ENCODE measurements around the gene CCDC122. TPM values are rescaled to one million over a fixed set of nuclear protein-coding genes. Genes with fewer than 3 reads are reported as not detected.

Gene CCDC122
- total RNA-seq, 2 experiments from 2014 or later: 1.6 to 2.1 TPM

- TF ChIP-seq CTCF (IDR thresholded peaks at IDR 0.05): no peak
Observed at GRCh38 chr13:43879755-43880181, 228 bp upstream of the CCDC122 start, which contains the start of gene LACC1. LACC1 (plus strand) TSS chr13:43879904; CDS start chr13:43880986, 1,082 bp downstream.

GRCh38 chr13:43877766-43878165, 1.8 kb downstream of the CCDC122 start:
- Mint-ChIP-seq H3K9me3 (no peaks in the 10 kb centered on the region), H3K4me3 (peak overlapping the region; percentile 82), H3K36me3 (ENCODE audit: low read depth) (no peaks in the 10 kb centered on the region), H3K27ac (no peak overlapping the region), H3K4me1 (ENCODE audit: low read depth) (peaks cover 28% of the 10 kb centered on the region), H3K27me3 (peaks cover 21% of the 10 kb centered on the region)
- ChIA-PET CTCF (no interaction called here), POLR2A (interaction anchor here (0.6 kb wide), 1 partner anchor 592 kb away, joined by 3 read pairs; no protein-coding TSS in a partner anchor)
- DNase-seq: no peak
- TF ChIP-seq CTCF (IDR thresholded peaks at IDR 0.05): no peak
- intact Hi-C loops (cut with micrococcal nuclease): loop anchor here (10.0 kb wide), 1 partner anchor 903 kb away; no protein-coding TSS in a partner anchor
- ATAC-seq: no peak

More at GRCh38 chr13:43879755-43880181, 228 bp upstream of the CCDC122 start, which contains the start of gene LACC1:
- ATAC-seq (peak; percentile 75), DNase-seq (no peak)
- intact Hi-C loops (cut with micrococcal nuclease): loop anchor here (10.0 kb wide), 1 partner anchor 905 kb away; no protein-coding TSS in a partner anchor
- Mint-ChIP-seq H3K27ac (peak within 1 kb of the TSS; percentile 88), H3K4me3 (peak within 1 kb of the TSS; percentile 82), H3K36me3 (ENCODE audit: low read depth) (no peaks in the 10 kb centered on the region), H3K4me1 (ENCODE audit: low read depth) (peaks cover 28% of the 10 kb centered on the region), H3K27me3 (peaks cover 24% of the 10 kb centered on the region), H3K9me3 (no peaks in the 10 kb centered on the region)
- POLR2A ChIA-PET: interaction anchor here (1.0 kb wide), 1 partner anchor 12 kb away, joined by 3 read pairs; no protein-coding TSS in a partner anchor
- CTCF ChIA-PET: no interaction called here

- no peaks in the 10 kb centered on the region for H3K9me3 Mint-ChIP-seq
- intact Hi-C loops (cut with micrococcal nuclease): loop anchor here (10.0 kb wide), 1 partner anchor 903 kb away; no protein-coding TSS in a partner anchor
- H3K36me3 Mint-ChIP-seq (ENCODE audit: low read depth): no peaks in the 10 kb centered on the region
- H3K4me3 Mint-ChIP-seq: peak overlapping the region; percentile 82
- H3K27ac Mint-ChIP-seq: no peak overlapping the region
- TF ChIP-seq CTCF (IDR thresholded peaks at IDR 0.05): no peak
- ChIA-PET CTCF (no interaction called here), POLR2A (interaction anchor here (0.6 kb wide), 2 partner anchors 592 to 919 kb away, joined by 3 to 4 read pairs; no protein-coding TSS in a partner anchor)
- DNase-seq (no peak), ATAC-seq (no peak)
- H3K27me3 Mint-ChIP-seq: peaks cover 21% of the 10 kb centered on the region
- H3K4me1 Mint-ChIP-seq (ENCODE audit: low read depth): peaks cover 28% of the 10 kb centered on the region
Observed at GRCh38 chr13:43877326-43877725, 2.2 kb downstream of the CCDC122 start.

GRCh38 chr13:43876366-43876765, 3.2 kb downstream of the CCDC122 start:
- peaks cover 28% of the 10 kb centered on the region for H3K4me1 Mint-ChIP-seq (ENCODE audit: low read depth)
- H3K4me3 Mint-ChIP-seq: no peak overlapping the region
- TF ChIP-seq CTCF (IDR thresholded peaks at IDR 0.05): no peak
- H3K27ac Mint-ChIP-seq: no peak overlapping the region
- no peak for ATAC-seq
- ChIA-PET CTCF (interaction anchor here (1.2 kb wide), 1 partner anchor 27 kb away, joined by 3 read pairs; no protein-coding TSS in a partner anchor), POLR2A (no interaction called here)
- DNase-seq: no peak
- H3K27me3 Mint-ChIP-seq: peaks cover 14% of the 10 kb centered on the region
- no peaks in the 10 kb centered on the region for H3K36me3 Mint-ChIP-seq (ENCODE audit: low read depth)
- intact Hi-C loops (cut with micrococcal nuclease): loop anchor here (10.0 kb wide), 1 partner anchor 902 kb away; no protein-coding TSS in a partner anchor
- H3K9me3 Mint-ChIP-seq: no peaks in the 10 kb centered on the region

GRCh38 chr13:43874504-43875092, 4.9 kb downstream of the CCDC122 start:
- POLR2A ChIA-PET: no interaction called here
- Mint-ChIP-seq H3K27ac (no peak overlapping the region), H3K27me3 (no peaks in the 10 kb centered on the region), H3K36me3 (ENCODE audit: low read depth) (no peaks in the 10 kb centered on the region), H3K4me3 (no peak overlapping the region), H3K4me1 (ENCODE audit: low read depth) (peaks cover 18% of the 10 kb centered on the region), H3K9me3 (no peaks in the 10 kb centered on the region)
- DNase-seq: no peak
- ATAC-seq: no peak
- intact Hi-C loops (cut with micrococcal nuclease): loop anchor here (10.0 kb wide), 1 partner anchor 900 kb away; no protein-coding TSS in a partner anchor
- TF ChIP-seq CTCF (IDR thresholded peaks at IDR 0.05): peak; percentile 70
- CTCF ChIA-PET: no interaction called here
